GM12874 (cell line): ENCODE measurements around the gene NRXN3.

ENCODE experiments used
- TF ChIP-seq, protein P1 (sequence below): IDR thresholded peaks from 2 replicates; pipeline ENCODE4 v1.5.1; 2011; ENCODE audit warnings: low read depth, mild to moderate bottlenecking, control low read depth, low read length, moderate library complexity; ENCODE audit not compliant: insufficient read depth

Gene NRXN3

DNA sequence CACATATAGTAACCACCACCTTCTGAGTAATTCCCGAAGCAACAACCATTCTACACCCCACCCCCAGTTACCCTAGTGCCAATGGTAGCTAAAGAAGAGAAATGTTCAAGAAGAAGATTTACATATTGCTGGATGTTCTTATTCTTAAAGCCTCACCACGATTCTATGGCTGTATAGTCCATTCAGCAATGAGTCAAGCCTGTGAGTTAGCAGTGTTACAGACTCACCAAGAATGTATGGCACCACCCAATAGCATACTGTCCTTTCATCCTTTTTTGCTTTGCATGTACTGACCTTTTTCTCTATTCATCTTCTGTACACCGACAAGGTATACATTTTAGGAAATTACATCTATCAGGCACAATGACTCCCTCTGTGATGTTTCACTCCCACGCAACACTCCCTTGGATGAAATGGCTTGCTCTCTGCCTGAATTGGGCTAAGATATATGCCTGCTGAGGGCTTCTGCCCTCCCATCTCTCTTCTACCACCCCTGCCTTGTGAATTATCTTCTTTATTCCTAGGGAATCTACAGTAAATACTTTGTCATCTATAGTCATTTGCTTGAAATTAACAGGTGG, 1095.3 kb downstream of the NRXN3 start:
- TF ChIP-seq, protein P1, sequence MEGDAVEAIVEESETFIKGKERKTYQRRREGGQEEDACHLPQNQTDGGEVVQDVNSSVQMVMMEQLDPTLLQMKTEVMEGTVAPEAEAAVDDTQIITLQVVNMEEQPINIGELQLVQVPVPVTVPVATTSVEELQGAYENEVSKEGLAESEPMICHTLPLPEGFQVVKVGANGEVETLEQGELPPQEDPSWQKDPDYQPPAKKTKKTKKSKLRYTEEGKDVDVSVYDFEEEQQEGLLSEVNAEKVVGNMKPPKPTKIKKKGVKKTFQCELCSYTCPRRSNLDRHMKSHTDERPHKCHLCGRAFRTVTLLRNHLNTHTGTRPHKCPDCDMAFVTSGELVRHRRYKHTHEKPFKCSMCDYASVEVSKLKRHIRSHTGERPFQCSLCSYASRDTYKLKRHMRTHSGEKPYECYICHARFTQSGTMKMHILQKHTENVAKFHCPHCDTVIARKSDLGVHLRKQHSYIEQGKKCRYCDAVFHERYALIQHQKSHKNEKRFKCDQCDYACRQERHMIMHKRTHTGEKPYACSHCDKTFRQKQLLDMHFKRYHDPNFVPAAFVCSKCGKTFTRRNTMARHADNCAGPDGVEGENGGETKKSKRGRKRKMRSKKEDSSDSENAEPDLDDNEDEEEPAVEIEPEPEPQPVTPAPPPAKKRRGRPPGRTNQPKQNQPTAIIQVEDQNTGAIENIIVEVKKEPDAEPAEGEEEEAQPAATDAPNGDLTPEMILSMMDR: no peak

DNA sequence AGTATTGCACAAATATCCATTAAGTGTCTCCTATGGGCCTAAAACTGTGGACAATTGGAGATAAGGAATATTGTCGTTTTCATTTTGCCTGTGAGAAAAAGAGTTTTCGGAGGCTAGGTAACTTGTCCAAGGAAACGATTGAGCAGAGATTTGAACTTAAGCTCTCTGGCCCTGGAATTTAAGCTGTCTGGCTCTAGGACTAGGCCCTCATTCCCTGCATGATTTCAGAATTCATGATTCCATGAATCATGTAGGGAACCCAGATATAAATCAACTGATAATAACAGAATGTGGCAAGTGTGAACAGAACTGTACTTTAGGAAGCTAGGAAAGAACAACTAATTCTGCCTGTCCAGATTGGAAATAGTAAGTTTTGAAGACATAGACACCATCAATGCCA, 1100.2 kb downstream of the NRXN3 start:
- TF ChIP-seq, protein P1: no peak

DNA sequence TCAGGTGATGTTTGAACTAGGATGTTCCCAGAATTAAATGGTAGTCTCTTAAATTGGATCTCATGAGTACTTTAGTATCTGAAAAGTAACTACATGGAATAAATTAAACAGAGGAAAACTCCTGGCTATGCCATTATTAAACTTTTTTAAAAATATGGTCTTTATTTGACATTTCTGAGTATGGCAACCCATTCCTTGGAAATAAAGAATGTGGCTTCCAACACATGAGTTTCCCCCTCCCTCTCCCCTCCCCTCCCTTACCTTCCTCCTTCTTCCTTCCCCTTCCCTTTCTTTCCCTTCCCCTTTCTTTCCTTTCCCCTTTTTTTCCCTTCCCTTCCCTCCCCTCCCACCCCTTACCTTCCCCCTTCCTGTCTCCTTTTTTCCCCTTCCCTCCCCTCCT, 1100.9 kb downstream of the NRXN3 start:
- TF ChIP-seq, protein P1: no peak

DNA sequence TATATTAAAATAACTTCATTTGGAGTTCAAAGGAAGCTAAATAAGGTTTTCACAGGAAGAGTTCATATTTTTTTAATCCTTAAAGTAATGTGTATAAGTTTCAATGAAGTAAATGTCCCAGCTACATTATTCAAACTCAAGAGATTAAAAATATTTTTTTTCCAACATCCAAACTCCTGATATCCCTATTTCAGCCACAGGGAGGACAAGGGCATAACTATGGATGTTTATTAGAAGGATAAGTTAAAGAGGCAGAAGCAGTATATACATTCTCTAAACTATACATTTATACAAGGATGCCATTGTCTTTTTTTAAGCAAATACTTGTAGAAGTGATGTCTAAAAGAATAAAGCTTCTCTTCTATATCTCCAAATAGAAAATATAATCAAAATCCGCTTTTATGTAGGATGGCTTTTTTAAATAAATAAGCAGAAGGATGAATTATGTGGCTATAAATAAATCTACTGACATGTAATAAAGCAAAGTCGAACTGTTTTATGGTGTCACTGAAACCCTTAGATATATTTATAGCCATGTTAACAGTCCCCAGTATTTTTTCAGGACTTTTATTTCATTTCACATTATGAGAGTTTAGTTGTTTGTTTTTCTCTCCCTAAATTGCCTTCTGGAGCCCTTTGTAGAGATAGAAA, 1104.6 kb downstream of the NRXN3 start:
- TF ChIP-seq, protein P1: no peak

DNA sequence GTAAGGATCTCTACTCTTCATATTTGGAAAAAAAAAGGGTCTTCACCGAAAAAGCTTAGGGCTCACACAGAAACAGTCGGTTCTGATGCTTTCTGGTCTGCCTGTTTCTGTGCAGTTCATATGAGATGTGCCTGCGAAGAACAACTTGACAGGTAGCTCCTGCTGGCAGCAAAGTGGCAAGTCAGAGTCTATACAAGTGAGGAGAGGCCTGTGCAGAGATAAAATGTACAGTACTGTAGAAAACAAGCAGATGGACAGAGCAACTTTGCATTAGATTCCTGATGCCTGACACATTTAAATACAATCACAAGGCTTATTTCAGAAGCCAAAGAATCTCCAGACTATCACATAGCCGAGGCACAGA, 1105.1 kb downstream of the NRXN3 start:
- TF ChIP-seq, protein P1: no peak

DNA sequence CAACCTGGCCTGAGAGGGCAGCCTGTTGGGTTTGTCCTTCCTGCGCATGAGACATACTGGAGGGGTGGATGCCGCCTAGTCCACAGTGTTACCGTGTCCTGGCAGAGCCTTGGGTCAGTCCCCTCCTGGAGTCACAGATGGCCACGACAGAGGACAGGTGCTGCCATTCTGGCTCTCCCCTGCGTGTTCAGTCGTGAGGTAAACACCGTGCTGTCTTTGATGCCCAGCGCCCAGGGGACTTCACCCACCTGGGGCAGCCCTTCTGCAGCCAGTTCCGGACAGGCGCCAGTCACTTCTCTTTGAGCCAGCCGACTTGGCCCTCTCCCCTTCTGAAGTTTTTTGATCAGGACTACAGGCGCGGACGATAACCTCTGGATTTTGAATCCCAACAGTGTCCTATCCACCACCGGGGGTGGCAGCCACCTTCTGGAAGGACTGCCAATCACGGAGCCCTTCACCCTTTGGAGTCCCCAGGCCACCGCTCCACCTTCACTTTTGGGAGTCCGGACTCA, 1108.2 kb downstream of the NRXN3 start:
- TF ChIP-seq, protein P1: no peak

DNA sequence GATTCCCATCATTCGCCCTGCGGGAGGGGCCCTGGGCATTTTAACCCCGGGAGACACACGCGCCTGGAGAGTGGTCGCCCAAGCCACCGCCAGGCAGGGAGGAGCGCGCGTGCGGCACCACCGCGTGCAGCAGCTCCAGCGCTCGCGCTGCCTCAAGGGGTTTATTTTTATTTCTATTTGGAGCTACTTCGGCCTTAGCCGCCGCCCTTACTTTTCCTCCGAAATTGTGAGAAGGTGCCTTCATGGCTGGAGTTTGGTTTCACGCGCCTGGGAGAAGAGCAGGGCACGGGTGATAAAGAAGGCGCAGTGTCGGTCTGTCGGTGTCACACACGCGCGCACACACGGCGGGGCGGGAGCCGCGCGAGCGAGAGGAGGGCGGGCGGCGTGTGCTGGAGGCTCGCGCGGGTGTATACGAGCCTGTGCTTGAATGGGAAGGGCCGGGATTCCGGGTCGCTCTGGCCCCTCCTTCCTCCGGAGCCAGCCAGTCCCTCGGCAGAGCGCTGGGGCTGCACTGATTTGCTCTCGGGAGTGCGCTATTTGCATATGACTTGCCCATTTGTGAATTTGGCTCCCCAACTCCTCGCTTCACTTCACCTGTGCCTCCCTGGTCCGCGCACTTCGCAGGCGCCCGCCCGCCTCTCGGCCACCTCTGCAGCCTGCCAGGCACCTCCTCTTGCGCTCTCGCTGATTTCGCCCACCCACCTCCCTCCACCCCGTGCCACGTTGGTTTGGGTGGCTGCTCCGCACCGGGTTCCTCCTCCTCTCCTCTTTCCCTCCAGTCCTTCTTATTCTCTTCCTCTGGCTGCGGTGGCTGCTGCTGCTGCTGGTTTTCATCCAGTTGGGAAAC, 1108.8 kb downstream of the NRXN3 start:
- TF ChIP-seq, protein P1: no peak
